Amniotic epithelial cell (primary cell): ENCODE results near the gene APBA2.
"Not testable (repeated sequence)": the region's sequence is repeated elsewhere in the genome, so short reads cannot be mapped to it uniquely, and the experiment has no call there.

Experiments
- DNase-seq: peaks from one replicate; pipeline ENCODE4 v3.0.0-alpha.2; 2010; ENCODE audit warnings: low read depth

Gene APBA2

DNA sequence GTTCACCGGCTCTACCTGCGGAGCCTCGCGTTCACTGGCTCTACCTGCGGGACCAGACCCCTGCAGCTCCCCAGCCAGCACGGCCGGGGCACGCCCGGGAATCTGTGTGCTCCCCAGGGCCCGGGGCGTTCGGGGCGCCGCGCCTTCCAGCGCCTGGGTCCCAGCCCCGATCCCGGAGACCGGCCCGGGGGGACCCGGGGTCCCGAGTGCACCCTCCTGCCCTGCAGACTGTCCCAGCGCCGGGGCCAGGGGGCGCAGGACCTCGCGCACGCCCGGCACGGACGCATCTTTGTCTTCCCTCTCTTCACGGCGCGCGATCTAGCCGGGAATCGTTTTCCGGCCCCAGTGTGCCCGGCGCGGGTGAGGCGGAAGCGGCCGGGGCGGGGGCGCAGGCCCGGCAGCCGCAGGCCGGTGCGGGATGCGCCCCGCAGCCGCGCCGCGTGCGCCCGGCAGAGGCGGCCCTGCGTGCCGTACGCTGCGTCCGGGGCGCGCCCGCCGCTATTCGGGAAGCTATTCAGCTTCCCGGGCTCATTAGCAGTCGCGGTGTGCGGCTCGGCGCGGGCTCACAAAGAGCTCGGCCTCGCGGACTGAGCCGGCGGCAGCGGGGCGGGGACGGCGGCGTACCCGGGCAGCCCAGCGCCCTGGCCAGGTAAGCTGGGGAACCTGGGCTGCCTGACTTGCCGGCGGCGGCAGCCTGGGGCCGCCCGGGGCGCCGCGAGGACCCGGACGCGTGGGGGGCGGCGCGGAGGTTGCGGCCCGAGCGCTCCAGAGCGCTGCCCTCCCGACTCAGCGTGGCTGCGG is at the start of gene APBA2:
Gene APBA2 (plus strand): TSS at position 345 of the 801 bp plus-strand sequence. CDS start 167,911 bp downstream, outside the sequence.
- DNase-seq, result peak; percentile 22

DNA sequence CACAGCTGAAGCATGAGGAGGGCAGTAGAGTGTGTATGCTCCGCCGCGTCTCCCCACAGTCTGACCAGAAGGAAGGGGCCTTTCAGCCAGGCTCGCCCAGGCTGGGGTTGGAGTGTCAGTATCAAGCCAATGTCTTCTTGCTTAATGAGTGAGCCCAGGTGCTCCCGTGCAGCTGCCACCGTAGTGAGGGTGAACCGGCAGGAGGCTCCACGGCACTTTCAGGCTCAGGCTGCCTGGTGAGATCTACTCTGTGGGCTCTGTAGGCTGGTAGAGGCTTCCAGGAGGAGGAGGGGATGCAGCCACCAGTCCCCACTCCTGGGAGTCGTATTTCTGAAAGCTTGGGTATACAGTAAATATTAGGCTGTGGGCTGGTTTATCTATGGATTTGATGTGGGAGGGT is 45.5 kb upstream of the APBA2 start:
- not testable (repeated sequence) for DNase-seq

DNA sequence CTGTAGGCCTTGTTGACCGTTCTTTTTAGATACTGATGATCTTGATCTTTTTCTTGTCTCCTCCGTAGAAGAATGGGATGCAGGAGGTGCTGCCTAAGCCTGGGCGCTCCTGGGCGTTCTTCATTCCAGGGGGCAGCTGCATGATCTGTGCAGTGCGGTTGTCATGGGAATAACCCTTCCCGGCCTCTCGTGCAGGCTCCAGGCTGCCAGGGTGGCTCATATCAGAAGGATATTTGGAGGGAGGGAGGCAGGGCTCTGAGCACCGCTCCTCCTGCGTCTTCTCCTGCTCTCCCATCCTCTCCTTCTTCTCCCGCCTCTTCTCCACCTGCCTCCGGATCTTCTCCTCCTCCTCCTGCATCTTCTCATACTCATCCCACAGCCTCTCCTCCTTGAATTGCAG is 43.6 kb upstream of the APBA2 start:
- DNase-seq, result not testable (repeated sequence)

- not testable (repeated sequence) for DNase-seq
Measured at GRCh38 chr15:28843520-28843919, 42.3 kb upstream of the APBA2 start.

DNA sequence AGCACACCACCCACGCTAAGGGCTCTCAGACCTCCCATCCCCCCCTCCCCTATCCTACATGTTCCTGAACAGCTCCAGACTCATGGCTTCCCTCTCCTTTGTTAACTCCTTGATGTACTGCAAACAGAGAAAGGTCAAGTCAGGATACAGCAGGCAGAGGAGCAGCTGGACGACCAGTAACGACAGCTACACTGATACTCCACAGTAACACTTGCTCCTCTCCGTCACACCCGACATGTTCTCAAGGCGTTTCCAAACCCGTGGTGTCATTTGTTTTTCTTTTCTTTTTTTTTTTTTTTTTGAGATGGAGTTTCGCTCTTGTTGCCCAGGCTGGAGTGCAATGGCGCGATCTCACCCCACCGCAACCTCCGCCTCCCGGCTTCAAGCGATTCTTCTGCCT is 41.6 kb upstream of the APBA2 start:
- DNase-seq, result not testable (repeated sequence)

DNA sequence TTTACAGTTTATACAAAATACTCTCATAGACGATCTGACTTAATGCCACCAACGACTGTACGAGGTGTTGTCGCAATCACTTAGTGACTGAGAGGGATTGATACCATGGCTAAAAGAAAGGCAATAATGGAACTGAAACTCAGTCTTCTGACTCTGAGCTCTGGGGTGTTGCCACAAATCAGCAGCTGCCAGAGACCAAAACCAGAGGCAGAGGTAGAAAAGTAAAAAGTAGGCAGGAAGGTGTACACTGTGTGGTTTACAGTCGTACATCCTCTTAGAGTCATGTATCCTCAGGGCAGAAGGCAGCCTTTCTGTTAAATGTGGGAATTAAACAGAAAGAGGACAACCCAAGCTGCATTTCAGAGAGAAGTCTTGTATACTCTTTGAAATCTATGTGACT is 38.5 kb upstream of the APBA2 start:
- DNase-seq, result not testable (repeated sequence)

- DNase-seq, result not testable (repeated sequence)
Measured at GRCh38 chr15:28847959-28848358, 37.8 kb upstream of the APBA2 start.

- not testable (repeated sequence) for DNase-seq
Measured at GRCh38 chr15:28848521-28848920, 37.3 kb upstream of the APBA2 start, which contains the start of gene GOLGA6L7. Gene GOLGA6L7, minus strand, starts transcription at chr15:28848644. Its CDS starts 95 bp downstream, at chr15:28848549.

GRCh38 chr15:28849271-28849670 is 36.5 kb upstream of the APBA2 start:
- not testable (repeated sequence) for DNase-seq

DNA sequence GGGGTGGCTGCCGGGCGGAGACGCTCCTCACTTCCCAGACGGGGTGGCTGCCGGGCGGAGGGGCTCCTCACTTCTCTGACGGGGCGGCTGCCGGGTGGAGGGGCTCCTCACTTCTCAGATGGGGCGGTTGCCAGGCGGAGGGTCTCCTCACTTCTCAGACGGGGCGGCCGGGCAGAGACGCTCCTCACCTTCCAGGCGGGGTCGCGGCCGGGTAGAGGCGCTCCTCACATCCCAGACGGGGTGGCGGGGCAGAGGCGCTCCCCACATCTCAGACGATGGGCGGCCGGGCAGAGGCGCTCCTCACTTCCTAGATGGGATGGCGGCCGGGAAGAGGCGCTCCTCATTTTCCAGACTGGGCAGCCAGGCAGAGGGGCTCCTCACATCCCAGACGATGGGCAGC is 36.0 kb upstream of the APBA2 start:
- DNase-seq, result not testable (repeated sequence)

- not testable (repeated sequence) for DNase-seq
Measured at GRCh38 chr15:28853654-28854053, 32.1 kb upstream of the APBA2 start.

DNA sequence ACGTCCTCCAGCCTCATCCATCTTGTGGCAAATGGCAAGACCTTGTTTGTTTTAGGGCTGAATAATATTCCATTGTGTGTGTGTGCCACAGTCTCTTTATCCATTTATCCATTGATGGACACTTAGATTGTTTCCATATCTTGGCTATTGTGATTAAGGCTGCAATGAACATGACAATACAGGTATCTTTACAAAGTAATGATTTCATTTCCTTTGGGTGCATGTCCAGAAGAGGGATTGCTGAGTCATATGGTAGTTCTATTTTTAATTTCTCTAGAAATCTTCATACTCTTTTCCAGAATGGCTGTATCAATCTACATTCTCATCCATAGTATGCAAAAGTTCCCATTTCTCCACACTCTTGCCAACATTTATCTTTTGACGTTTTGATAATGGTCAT is 31.2 kb upstream of the APBA2 start:
- DNase-seq, result not testable (repeated sequence)

DNA sequence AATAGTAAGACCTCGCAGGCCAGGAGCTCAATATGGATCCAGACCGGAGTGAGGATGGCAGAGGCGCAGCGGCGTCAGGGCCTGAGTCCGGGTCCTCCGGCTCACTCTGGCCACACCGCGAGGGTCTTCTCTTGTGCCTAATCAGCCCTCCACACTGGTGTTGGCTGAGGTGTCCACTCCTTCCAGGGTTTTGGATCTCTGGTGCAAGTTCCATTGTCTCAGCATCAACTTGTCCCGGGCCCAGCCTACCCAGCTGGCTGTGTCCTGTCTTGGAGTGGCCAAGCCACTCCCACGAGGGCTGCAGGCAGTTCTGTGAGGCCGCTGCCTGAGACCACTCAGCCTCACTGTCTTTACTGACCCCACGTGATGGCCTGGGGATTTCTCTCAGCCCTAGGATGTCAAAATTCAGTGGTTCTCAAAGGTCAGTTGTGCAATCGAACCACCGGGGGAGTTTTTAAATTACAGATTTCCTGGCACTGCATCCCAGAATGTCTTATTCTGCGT is 24.7 kb upstream of the APBA2 start:
- DNase-seq, result peak; percentile 69

DNA sequence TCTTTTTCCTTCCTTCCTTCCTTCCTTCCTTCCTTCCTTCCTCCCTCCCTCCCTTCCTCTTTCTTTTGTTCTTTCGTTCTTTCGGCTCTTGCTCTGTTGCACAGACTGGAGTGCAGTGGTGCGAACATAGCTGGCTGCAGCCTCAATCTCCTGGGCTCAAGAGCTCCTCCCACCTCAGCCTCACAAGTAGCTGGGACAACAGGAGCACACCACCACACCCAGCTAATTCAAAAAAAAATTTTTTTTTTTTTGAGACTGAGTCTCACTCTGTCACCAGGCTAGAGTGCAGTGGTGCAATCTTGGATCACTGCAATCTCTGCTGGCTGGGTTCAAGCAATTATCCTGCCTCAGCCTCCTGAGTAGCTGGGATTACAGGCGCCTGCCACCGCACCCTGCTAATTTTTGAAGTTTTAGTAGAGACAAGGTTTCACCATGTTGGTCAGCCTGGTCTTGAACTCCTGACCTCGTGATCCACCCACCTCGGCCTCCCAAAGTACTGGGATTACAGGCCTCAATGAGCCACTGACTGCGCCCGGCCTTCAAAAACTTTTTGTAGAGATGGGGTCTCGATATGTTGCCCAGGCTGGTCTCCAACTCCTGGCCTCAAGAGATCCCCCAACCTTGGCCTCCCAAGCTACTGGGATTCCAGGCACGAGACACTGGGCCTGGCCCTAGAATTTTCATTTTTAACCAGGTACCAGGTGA is 24.0 kb upstream of the APBA2 start:
- DNase-seq, result not testable (repeated sequence)

DNA sequence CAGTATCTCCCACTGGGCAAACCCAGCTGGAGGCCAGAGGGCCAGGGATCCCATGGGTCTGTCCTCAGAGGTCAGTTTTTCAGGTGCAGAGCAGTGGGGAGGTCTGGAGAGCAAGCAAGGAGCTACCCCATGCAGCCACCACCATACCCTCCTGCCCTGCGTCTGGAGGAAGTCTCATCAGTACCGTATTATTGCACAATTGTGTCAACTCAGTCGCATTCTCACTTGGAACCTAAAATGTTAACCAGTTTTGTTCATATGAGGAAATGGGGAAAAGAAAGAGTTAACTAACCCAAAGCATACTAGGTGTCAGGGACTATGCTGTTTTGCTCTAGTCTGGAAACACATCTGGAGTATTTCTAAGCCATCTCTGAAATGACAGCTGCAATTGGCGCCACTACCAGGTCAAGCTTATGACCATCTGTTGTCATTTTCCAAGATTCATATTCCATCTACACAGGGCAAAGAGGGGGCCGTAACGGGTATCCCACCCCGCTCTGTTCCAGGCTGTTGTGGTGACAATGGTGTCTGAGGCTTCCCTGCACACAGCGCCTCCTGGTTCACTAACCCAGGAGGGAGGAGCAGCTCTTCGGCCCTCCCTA is 16.9 kb upstream of the APBA2 start:
- no peak for DNase-seq

- DNase-seq, result no peak
Measured at GRCh38 chr15:28871168-28871567, 14.6 kb upstream of the APBA2 start.

GRCh38 chr15:28873006-28873405 is 12.8 kb upstream of the APBA2 start:
- DNase-seq, result no peak

DNA sequence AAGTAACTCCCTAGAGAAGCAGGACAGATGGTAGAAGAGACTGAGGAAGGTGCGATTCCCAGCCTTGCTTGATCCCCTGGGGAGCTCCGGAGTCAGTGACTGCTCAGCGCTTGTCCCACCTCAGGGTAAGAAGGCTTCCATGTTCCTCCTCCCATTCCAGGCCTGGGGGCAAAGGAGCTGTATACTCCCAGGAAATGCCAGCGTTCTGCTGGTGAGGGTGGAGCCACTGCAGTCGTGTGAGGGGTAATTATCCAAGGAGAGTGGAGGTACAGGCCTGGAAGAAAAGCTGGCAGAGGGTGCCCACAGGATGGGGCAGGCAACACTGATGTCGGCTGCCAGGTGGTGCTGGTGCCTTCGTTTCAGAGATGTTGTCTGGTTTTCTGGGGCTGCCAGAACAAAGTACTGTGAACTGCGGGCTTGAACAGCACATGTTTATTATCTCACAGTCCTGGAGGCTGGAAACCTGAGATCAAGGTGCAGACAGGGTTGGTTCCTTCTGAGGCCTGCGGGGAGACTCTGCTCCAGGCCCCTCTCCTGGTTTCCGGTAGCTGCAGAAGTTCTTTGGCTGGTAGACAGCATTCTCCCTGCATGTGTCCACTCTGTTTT is 12.1 kb upstream of the APBA2 start:
- DNase-seq, result no peak

- DNase-seq, result no peak
Measured at GRCh38 chr15:28875461-28876000, 10.2 kb upstream of the APBA2 start.

GRCh38 chr15:28876131-28876844 is 9.5 kb upstream of the APBA2 start:
- no peak for DNase-seq

DNA sequence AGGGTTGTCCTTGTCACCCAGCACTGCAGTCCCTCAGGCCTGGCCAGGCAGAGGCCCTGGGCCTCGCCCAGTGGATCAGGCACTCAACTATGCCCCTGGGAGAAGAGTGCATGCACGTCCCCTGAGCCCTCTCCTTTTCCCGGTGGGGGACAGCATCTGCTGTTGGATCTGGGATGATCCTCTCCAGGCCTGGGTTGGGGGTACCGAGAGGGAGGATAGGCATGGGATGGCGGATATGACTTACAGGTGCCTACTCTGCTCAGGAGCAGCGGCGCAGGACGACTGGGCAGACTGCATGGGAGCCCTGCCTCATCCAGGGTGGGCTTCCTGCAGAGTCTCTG is 9.0 kb upstream of the APBA2 start:
- no peak for DNase-seq
